ENCODE measurements around the gene EIF2B2. TPM values are rescaled to one million over a fixed set of nuclear protein-coding genes. Genes with fewer than 3 reads are reported as not detected.

Gene EIF2B2
- total and polyA plus RNA-seq, 10 of the 15 experiments (the other 5 are each of a cell fraction or from before 2014, with no cell fraction given): 17.4 to 168 (median 65.5) TPM

- H3K4me2 ChIP-seq (ENCODE audit: control insufficient read depth, insufficient read depth): no peak overlapping the region
- H3K9ac ChIP-seq (ENCODE audit: control insufficient read depth, insufficient read depth, low read length): no peak overlapping the region
- POLR2A ChIA-PET: interaction anchor here (0.9 to 2.4 kb wide), 4 partner anchors 13 to 107 kb away, joined by 3 to 19 read pairs (median 4); partner anchors contain the start of gene ACYP1
- no peak overlapping the region for H3K27ac ChIP-seq (ENCODE audit: control insufficient read depth, insufficient read depth)
- H3K36me3 ChIP-seq (ENCODE audit: control insufficient read depth in 2 of 2, insufficient read depth in 2 of 2, low read length in 1 of 2): no peaks in the 10 kb centered on the region
- H3K27me3 ChIP-seq (replicated peaks in 1 of 2; ENCODE audit: control insufficient read depth in 2 of 2, insufficient read depth in 2 of 2, low read length in 1 of 2): no peaks in the 10 kb centered on the region
- SMC1A ChIA-PET (ENCODE audit: uncharacterized antibody, unreplicated experiment): interaction anchor here (0.8 to 2.3 kb wide), 5 partner anchors 15 to 188 kb away, joined by 3 to 14 read pairs (median 3); partner anchors contain the start of gene ACYP1
- H3K9me3 ChIP-seq (replicated peaks; ENCODE audit: control insufficient read depth, insufficient read depth, low read length): no peaks in the 10 kb centered on the region; the same call in 2 of the 3 replicates
- 99% methylated on average over 5 of the region's 5 CpGs for WGBS (ENCODE audit: insufficient coverage, insufficient replicate concordance, low lambda C conversion rate, missing lambda C conversion rate)
- DNase-seq (ENCODE audit: low read depth, low spot score) (no peak), ATAC-seq (no peak), FAIRE-seq (no peak)
- BruUV-seq (replicated peaks): no TSS peak
- peaks cover 18% of the 10 kb centered on the region for H3K79me2 ChIP-seq (ENCODE audit: control insufficient read depth, insufficient read depth, low read length)
- no peaks in the 10 kb centered on the region for H4K20me1 ChIP-seq (ENCODE audit: control insufficient read depth, insufficient read depth)
- intact Hi-C loops (cut with micrococcal nuclease; ENCODE audit: unreplicated experiment): no loop called here
- CTCF ChIA-PET: interaction anchor here (1.0 to 2.4 kb wide), 10 partner anchors 8 to 143 kb away, joined by 3 to 12 read pairs (median 4); partner anchors contain the start of gene ACYP1
- RAD21 ChIA-PET (ENCODE audit: unreplicated experiment): interaction anchor here (3.3 kb wide), 1 partner anchor 14 kb away, joined by 13 read pairs; the partner anchor contains the start of gene ACYP1
- no peak overlapping the region for H2AFZ ChIP-seq (ENCODE audit: control insufficient read depth, low read depth, low read length)
- no peak overlapping the region for H3K4me3 ChIP-seq
- in situ Hi-C loops (cut with MboI): no loop called here
- TF ChIP-seq STAT1 (conservative IDR thresholded peaks at IDR 0.05) (no peak), ZNF217 (IDR thresholded peaks at IDR 0.05) (no peak), MEF2B (IDR thresholded peaks at IDR 0.05; ENCODE audit: partially characterized antibody, poor library complexity, severe bottlenecking) (no peak), KLF5 (IDR thresholded peaks at IDR 0.05; ENCODE audit: partially characterized antibody) (no peak), SUPT20H (IDR thresholded peaks at IDR 0.05; ENCODE audit: borderline replicate concordance, control insufficient read depth, low read depth, low read length) (no peak), TCF7 (IDR thresholded peaks at IDR 0.05; ENCODE audit: borderline replicate concordance) (no peak), PBX3 (IDR thresholded peaks at IDR 0.05; ENCODE audit: insufficient replicate concordance, low read depth, low read length) (no peak), ZBTB33 (IDR thresholded peaks at IDR 0.05) (no peak), ZNF384 (IDR thresholded peaks at IDR 0.05; ENCODE audit: borderline replicate concordance, low read depth, low read length) (no peak), CREB1 (IDR thresholded peaks at IDR 0.05; ENCODE audit: low read depth) (no peak), IRF5 (IDR thresholded peaks at IDR 0.05; ENCODE audit: borderline replicate concordance) (no peak), CBX5 (IDR thresholded peaks at IDR 0.05; ENCODE audit: low read depth) (no peak), GATAD2B (conservative IDR thresholded peaks at IDR 0.05; ENCODE audit: low read depth) (no peak), CHD2 (IDR thresholded peaks at IDR 0.05; ENCODE audit: borderline replicate concordance, low read depth, low read length) (no peak), SIX5 (IDR thresholded peaks at IDR 0.05; ENCODE audit: low read depth, low read length, severe bottlenecking) (no peak), JUNB (IDR thresholded peaks at IDR 0.05) (no peak), SUZ12 (IDR thresholded peaks at IDR 0.05; ENCODE audit: unreplicated experiment) (no peak), YY1 (IDR thresholded peaks at IDR 0.05; ENCODE audit: low read depth, low read length) (no peak), RB1 (IDR thresholded peaks at IDR 0.05; ENCODE audit: borderline replicate concordance) (no peak)
- TF ChIP-seq, protein P1, sequence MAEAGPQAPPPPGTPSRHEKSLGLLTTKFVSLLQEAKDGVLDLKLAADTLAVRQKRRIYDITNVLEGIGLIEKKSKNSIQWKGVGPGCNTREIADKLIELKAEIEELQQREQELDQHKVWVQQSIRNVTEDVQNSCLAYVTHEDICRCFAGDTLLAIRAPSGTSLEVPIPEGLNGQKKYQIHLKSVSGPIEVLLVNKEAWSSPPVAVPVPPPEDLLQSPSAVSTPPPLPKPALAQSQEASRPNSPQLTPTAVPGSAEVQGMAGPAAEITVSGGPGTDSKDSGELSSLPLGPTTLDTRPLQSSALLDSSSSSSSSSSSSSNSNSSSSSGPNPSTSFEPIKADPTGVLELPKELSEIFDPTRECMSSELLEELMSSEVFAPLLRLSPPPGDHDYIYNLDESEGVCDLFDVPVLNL (IDR thresholded peaks at IDR 0.05; ENCODE audit: low read depth, low read length): no peak
- H3K4me1 ChIP-seq (ENCODE audit: control insufficient read depth, insufficient read depth, low read length): no peaks in the 10 kb centered on the region
Measured at GRCh38 chr14:75049136-75049535, 46.4 kb downstream of the EIF2B2 start.

Measured in GM12878 (cell line).